HEK293 (cell line): Measurements from ENCODE around the gene PRMT2.

Source experiments
- KLF10 ChIP-seq: fragments of 450-650 bp; IDR thresholded peaks from 2 replicates; pipeline ENCODE4 v1.5.1; 2018; ENCODE audit warnings: missing biosample characterization, mild to moderate bottlenecking, missing genetic modification characterization
- SETDB1 ChIP-seq: IDR thresholded peaks from one replicate; pipeline ENCODE4 v1.6.1; 2017; ENCODE audit warnings: mild to moderate bottlenecking, low read length, moderate library complexity, mixed read lengths; ENCODE audit not compliant: insufficient read length
- TCF7L2 ChIP-seq: IDR thresholded peaks from 2 replicates; pipeline ENCODE4 v1.6.1; 2011; ENCODE audit warnings: low read depth, mild to moderate bottlenecking, inconsistent platforms, low read length, moderate library complexity, borderline replicate concordance
- ZBTB17 ChIP-seq: fragments of 450-650 bp; formaldehyde crosslinking; IDR thresholded peaks from 2 replicates; pipeline ENCODE4 v1.5.1; 2016; ENCODE audit warnings: missing biosample characterization, missing genetic modification characterization
- ZFP41 ChIP-seq: fragments of 450-650 bp; formaldehyde crosslinking; IDR thresholded peaks from 2 replicates; pipeline ENCODE4 v1.5.1; 2016; ENCODE audit warnings: missing biosample characterization, missing genetic modification characterization, borderline replicate concordance
- ZNF138 ChIP-seq: fragments of 450-650 bp; formaldehyde crosslinking; IDR thresholded peaks from 2 replicates; pipeline ENCODE4 v1.5.1; 2016; ENCODE audit warnings: missing biosample characterization, missing genetic modification characterization, borderline replicate concordance
- ZNF16 ChIP-seq: fragments of 450-650 bp; formaldehyde crosslinking; IDR thresholded peaks from 2 replicates; pipeline ENCODE4 v1.5.1; 2016; ENCODE audit warnings: low read depth, missing biosample characterization, missing genetic modification characterization
- TF ChIP-seq, protein P1 (sequence below): fragments of 450-650 bp; formaldehyde crosslinking; IDR thresholded peaks from 2 replicates; pipeline ENCODE4 v1.5.1; 2016; ENCODE audit warnings: missing biosample characterization, missing genetic modification characterization

DNA sequence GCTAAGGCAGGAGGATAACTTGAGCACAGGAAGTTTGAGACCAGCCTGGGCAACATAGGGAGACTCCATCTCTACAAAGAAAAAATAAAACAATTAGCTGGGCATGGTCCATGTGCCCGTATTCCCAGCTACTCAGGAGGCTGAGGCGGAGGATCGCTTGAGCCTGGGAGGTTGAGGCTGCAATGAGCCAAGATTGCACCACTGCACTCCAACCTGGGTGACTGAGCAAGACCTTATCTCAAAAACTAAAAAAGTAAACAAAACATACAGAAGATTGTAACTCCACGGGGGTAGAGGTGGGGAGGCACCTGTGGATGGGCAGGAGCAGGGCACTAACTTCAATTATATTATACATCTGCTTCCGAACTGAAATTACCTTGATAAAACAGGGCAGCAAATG, 35.2 kb upstream of the PRMT2 start:
- TF ChIP-seq, protein P1, sequence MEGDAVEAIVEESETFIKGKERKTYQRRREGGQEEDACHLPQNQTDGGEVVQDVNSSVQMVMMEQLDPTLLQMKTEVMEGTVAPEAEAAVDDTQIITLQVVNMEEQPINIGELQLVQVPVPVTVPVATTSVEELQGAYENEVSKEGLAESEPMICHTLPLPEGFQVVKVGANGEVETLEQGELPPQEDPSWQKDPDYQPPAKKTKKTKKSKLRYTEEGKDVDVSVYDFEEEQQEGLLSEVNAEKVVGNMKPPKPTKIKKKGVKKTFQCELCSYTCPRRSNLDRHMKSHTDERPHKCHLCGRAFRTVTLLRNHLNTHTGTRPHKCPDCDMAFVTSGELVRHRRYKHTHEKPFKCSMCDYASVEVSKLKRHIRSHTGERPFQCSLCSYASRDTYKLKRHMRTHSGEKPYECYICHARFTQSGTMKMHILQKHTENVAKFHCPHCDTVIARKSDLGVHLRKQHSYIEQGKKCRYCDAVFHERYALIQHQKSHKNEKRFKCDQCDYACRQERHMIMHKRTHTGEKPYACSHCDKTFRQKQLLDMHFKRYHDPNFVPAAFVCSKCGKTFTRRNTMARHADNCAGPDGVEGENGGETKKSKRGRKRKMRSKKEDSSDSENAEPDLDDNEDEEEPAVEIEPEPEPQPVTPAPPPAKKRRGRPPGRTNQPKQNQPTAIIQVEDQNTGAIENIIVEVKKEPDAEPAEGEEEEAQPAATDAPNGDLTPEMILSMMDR: no peak
- no peak for TF ChIP-seq ZBTB17 (tag by site-specific recombination)
- no peak for TF ChIP-seq SETDB1
- no peak for TF ChIP-seq TCF7L2
- no peak for TF ChIP-seq ZNF138 (tag by site-specific recombination)
- no peak for TF ChIP-seq ZNF16 (tag by site-specific recombination)
- TF ChIP-seq KLF10 (tag by site-specific recombination): no peak
- TF ChIP-seq ZFP41 (tag by site-specific recombination): no peak
